Ureter (tissue), 1 donor: ENCODE measurements around the gene ATG13. TPM values are rescaled to one million over a fixed set of nuclear protein-coding genes. Genes with fewer than 3 reads are reported as not detected.
"Not testable (repeated sequence)": the region's sequence is repeated elsewhere in the genome, so short reads cannot be mapped to it uniquely, and the experiment has no call there.

Experiments used
- DNase-seq: peaks from one replicate; pipeline ENCODE4 v3.0.0-alpha.2; 2020; ENCODE audit warnings: low spot score
- total RNA-seq: library from RNA; stranded (reverse); gene quantifications from one replicate; pipeline ENCODE4 v1.2.4, GENCODE V29; 2023
- donor health status: DM: yes; HTN: yes; CAD: no.

ATG13 gene
- total RNA-seq, 1 donor from 2014 or later = 80.7 TPM

- DNase-seq = no peak
Observed at GRCh38 chr11:46643986-46644385, 26.6 kb downstream of the ATG13 start.

- DNase-seq = peak; percentile 52
Observed at GRCh38 chr11:46649180-46649738, 31.9 kb downstream of the ATG13 start.

GRCh38 chr11:46655631-46656030 lies 38.3 kb downstream of the ATG13 start:
- no peak for DNase-seq

GRCh38 chr11:46657186-46657585 lies 39.8 kb downstream of the ATG13 start:
- no peak for DNase-seq

- DNase-seq = no peak
Observed at GRCh38 chr11:46658259-46658658, 40.9 kb downstream of the ATG13 start.

GRCh38 chr11:46659908-46660307 lies 42.6 kb downstream of the ATG13 start:
- DNase-seq = no peak

- no peak for DNase-seq
Observed at GRCh38 chr11:46661836-46662235, 44.5 kb downstream of the ATG13 start.

- no peak for DNase-seq
Observed at GRCh38 chr11:46662366-46662765, 45.0 kb downstream of the ATG13 start.

- DNase-seq = no peak
Observed at GRCh38 chr11:46663277-46663940, 46.1 kb downstream of the ATG13 start.

- no peak for DNase-seq
Observed at GRCh38 chr11:46664612-46665011, 47.3 kb downstream of the ATG13 start.

- DNase-seq = no peak
Observed at GRCh38 chr11:46665356-46665755, 48.0 kb downstream of the ATG13 start.

GRCh38 chr11:46666516-46666915 lies 49.2 kb downstream of the ATG13 start:
- DNase-seq = no peak

- DNase-seq = no peak
Observed at GRCh38 chr11:46667043-46667481, 49.7 kb downstream of the ATG13 start.

GRCh38 chr11:46668480-46669085 lies 51.2 kb downstream of the ATG13 start:
- no peak for DNase-seq

- DNase-seq = no peak
Observed at GRCh38 chr11:46669711-46670139, 52.4 kb downstream of the ATG13 start.

GRCh38 chr11:46670521-46670920 lies 53.2 kb downstream of the ATG13 start:
- DNase-seq = not testable (repeated sequence)

GRCh38 chr11:46671958-46672315 lies 54.6 kb downstream of the ATG13 start:
- no peak for DNase-seq

GRCh38 chr11:46672381-46672839 lies 55.1 kb downstream of the ATG13 start:
- no peak for DNase-seq

- no peak for DNase-seq
Observed at GRCh38 chr11:46673713-46674462, 56.5 kb downstream of the ATG13 start.

- no peak for DNase-seq
Observed at GRCh38 chr11:46674463-46675287, 57.3 kb downstream of the ATG13 start.

GRCh38 chr11:46675288-46675851 lies 58.0 kb downstream of the ATG13 start:
- peak; percentile 74 for DNase-seq
